ENCODE measurements around the gene MARK2. TPM values are rescaled to one million over a fixed set of nuclear protein-coding genes. Genes with fewer than 3 reads are reported as not detected.

MARK2 gene
- total and polyA plus RNA-seq, 2 donors, result 13.1 to 21.6 TPM

DNA sequence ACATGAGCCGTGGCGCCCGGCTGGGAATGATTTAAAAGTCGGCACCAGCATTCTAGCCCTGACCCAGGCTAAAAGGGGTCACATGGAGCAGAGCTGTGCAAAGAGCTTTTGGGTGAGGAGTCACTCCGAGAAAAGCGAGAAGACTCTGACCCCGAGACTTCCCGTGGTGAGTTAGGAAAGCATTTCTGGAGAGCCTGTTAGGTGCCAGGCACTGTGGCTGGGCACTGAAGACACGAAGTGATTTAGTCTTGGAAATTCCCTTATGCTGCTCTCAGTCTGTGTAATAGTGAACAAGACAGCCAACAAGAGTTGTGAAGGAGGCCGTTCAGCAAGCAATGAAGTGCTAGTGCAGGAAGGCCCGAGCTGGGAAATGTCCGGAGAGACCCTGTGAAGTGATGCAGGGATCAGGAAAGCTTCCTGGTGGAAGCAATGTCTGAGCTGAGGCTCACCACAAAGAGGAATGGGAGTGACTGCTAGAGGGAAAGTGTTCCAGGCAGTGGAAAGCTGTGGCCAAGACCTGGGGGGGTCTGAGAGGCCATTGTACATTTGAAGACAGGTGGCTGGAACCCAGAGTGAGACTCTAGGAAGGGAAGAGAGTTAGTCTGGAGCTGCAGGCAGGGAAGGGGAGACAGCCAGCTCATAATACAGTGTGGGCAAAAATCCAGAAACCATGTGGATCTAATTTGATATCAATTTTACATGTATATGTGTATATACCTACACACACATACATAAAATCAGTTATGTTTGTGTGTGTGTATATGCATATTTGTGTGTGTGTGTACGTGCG lies 31.6 kb downstream of the MARK2 start:
- WGBS, result 65% methylated on average over 14 of the region's 14 CpGs
- H3K36me3 ChIP-seq (ENCODE audit: insufficient read depth), result no peaks in the 10 kb centered on the region
- no peak overlapping the region for H3K4me3 ChIP-seq (ENCODE audit: low read depth, low read length)
- no peak for DNase-seq (ENCODE audit: extremely low spot score)
- H3K27ac ChIP-seq (ENCODE audit: low read depth), result no peak overlapping the region
- H3K4me1 ChIP-seq (ENCODE audit: insufficient read depth), result no peaks in the 10 kb centered on the region

DNA sequence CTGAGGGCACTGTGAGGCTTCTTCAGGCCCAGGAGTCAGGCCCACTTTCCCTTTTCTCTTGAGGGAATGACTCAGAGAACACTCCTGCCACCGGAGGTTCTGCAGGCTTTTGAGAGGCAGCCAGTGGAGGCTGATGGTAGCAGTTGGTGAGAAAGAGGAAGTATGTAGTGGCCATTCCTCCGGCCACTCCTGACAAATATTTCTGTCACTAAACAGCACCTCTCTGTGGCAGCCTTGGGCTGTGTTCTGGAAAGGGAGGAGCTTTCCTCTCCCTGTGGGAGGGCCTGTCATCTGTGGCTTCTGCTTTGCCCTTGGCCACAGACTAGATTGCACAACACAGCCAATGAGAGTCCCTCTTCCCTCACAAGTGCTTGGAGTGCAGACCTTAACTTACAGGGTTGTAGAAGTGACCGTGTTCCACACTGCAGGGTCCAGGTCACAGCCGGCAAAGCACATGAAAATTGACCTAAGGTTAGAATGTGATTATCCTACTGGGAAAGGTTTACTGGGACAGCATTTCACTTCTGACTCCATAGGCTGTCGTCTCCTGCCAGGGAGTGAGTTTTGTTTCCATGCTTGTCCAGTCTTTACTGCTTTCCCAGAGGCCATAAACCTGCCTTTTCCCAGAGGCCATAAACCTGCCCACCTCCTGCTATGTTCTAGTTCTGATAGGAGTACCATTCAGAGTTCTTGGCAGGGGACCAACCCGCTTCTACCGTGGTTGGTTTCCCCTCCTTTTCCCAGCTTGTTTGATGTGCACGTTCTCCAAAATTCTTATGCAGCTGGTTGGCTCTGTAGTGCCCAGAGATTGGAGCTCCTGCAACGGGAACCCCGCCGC lies 33.3 kb downstream of the MARK2 start:
- DNase-seq (ENCODE audit: extremely low spot score), result peak; percentile 57
- H3K4me3 ChIP-seq (ENCODE audit: low read depth, low read length), result no peak overlapping the region
- 9% methylated on average over 11 of the region's 11 CpGs for WGBS
- H3K36me3 ChIP-seq (ENCODE audit: insufficient read depth), result no peaks in the 10 kb centered on the region
- H3K4me1 ChIP-seq (ENCODE audit: insufficient read depth), result no peaks in the 10 kb centered on the region
- no peak overlapping the region for H3K27ac ChIP-seq (ENCODE audit: low read depth)

DNA sequence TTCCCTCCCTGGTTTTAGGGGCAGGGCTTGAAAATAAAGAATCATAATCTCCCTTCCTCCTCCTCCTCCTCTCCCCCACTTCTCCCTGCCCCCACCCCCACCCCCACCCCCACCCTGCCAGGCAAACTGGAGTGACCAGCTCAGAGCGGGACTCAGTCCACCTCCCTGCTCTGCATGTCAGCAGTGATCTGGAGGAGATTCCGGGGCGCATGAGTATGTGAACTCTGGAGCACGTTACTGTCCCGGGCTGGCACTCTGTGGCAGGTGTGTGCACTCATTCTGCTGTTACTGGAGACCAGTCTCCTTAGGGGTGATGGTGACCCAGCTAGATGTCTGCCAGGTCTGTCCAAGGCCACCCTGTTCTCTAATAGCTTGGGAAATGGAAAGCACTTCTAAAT lies 33.9 kb downstream of the MARK2 start:
- no peak overlapping the region for H3K27ac ChIP-seq (ENCODE audit: low read depth)
- DNase-seq (ENCODE audit: extremely low spot score), result no peak
- H3K4me1 ChIP-seq (ENCODE audit: insufficient read depth), result no peaks in the 10 kb centered on the region
- WGBS, result 41% methylated on average over 5 of the region's 5 CpGs
- no peaks in the 10 kb centered on the region for H3K36me3 ChIP-seq (ENCODE audit: insufficient read depth)
- no peak overlapping the region for H3K4me3 ChIP-seq (ENCODE audit: low read depth, low read length)

DNA sequence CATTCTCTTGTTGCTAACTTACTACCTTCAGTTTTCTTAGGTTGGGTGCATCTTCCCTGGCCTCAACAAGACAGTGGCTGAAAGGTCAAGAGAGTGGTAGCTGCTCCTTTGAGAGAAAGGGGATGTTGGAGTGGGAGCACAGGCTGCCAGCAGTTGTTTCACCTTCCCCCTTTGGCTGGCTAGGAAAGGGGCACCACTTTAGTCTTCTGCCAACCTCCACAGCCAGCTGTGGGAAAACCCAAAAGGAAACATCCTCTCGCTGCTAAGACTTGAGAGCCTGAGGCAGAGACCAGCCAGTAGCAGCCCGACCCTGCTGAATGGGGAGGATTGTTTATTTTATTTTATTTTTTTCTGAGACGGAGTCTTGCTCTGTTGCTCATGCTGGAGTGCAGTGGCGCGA lies 34.4 kb downstream of the MARK2 start:
- DNase-seq (ENCODE audit: extremely low spot score), result no peak
- 64% methylated on average over 5 of the region's 5 CpGs for WGBS
- no peaks in the 10 kb centered on the region for H3K36me3 ChIP-seq (ENCODE audit: insufficient read depth)
- H3K27ac ChIP-seq (ENCODE audit: low read depth), result no peak overlapping the region
- H3K4me3 ChIP-seq (ENCODE audit: low read depth, low read length), result no peak overlapping the region
- no peaks in the 10 kb centered on the region for H3K4me1 ChIP-seq (ENCODE audit: insufficient read depth)

DNA sequence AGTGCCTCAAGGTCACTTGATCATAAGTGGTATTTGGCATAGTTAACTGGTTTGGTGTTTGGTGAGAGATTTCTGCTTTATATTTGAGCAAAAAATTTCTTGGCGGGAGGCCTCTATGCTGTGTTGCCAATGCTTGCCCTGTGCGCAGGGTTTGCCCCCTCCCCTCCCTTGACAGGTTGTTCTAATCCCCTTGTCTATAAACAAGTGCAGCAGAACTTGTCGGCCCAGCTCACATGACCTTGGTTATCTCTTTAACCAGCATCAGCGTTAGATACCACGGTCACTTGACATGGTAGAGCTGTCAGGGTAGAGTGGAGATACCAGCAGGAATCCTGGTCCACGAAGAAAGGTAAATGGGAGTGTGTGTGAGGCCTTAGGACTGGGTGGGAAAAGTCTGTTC lies 35.6 kb downstream of the MARK2 start:
- 38% methylated on average over 6 of the region's 6 CpGs for WGBS
- no peak for DNase-seq (ENCODE audit: extremely low spot score)
- no peaks in the 10 kb centered on the region for H3K36me3 ChIP-seq (ENCODE audit: insufficient read depth)
- no peak overlapping the region for H3K27ac ChIP-seq (ENCODE audit: low read depth)
- H3K4me3 ChIP-seq (ENCODE audit: low read depth, low read length), result no peak overlapping the region
- no peaks in the 10 kb centered on the region for H3K4me1 ChIP-seq (ENCODE audit: insufficient read depth)

DNA sequence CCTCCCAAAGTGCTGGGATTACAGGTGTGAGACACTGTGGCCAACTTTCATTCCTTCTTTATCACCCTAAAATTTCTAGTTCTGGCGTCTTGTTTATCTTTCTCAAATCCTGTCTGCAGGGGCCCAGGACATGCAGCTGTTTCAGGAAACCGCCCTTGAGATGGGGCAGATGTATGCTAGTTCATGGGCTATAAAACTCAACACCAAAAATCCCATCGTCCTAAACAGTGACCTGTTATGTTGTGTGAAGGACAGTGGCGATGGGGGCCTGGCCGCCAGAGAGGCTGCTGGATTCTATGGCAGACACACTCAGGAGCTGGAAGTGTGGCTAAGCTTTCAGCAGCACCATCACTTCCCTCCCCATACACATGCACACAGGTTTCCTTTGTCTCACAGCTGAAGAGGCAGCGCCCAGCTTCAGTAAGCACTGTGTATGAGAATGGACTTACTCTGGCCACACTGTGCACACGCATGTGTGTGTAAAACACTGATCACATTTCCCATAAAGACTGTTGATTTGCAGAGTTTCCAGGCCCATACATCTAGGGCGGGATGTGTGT lies 36.7 kb downstream of the MARK2 start:
- Histone ChIP-seq H3K27ac (ENCODE audit: low read depth) (no peak overlapping the region), H3K4me1 (ENCODE audit: insufficient read depth) (no peaks in the 10 kb centered on the region), H3K36me3 (ENCODE audit: insufficient read depth) (no peaks in the 10 kb centered on the region), H3K4me3 (ENCODE audit: low read depth, low read length) (no peak overlapping the region)
- DNase-seq (ENCODE audit: extremely low spot score), result no peak
- 59% methylated on average over 8 of the region's 8 CpGs for WGBS

DNA sequence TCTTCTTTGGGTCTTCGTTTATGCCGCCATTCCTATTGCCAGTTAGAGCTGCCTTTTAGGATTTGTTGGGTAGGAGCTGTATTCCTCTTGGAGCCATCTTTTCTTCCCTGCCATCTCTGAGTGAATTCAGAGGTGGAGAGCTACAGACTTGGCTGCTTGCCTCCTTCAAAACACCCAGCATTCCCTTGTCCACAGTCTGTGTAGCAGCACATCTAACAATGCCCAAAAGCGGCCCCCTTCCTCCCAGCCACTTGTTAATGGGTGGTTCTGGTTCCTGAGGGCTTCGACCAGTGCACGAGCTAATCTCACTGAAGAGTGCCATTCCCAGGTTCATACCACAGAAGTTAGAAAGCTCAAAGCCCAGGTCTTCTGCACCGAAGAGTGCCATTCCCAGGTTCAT lies 37.7 kb downstream of the MARK2 start:
- Histone ChIP-seq H3K4me3 (ENCODE audit: low read depth, low read length) (no peak overlapping the region), H3K27ac (ENCODE audit: low read depth) (no peak overlapping the region), H3K36me3 (ENCODE audit: insufficient read depth) (no peaks in the 10 kb centered on the region), H3K4me1 (ENCODE audit: insufficient read depth) (no peaks in the 10 kb centered on the region)
- 80% methylated on average over 6 of the region's 6 CpGs for WGBS
- DNase-seq (ENCODE audit: extremely low spot score), result no peak

DNA sequence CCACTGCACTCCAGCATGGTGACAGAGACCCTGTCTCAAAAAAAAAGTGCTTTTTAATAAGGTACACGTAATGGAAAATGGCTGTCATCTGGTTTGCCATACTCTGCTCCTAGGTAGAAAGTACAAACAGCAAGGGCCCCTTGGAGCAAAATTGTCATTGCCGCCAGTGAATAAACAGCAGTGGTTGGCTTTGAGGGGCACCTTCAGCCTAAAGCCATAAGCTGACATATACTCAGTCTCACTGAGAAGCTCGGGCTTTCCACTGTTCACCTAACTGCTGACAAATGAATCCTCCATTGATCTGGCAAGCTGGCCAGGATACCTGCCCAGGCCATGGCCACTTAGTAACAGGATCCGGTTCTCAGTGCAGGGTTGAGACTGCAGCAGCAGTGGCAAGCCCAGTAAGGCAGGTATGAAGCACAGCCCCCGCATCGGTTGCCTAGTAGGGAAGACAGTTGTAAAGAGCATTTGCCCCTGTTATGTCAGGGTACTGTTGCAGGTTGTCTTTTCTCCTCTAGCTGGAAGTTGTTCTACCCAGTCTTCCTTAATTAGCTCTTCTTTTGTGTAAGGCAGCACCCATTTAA lies 38.8 kb downstream of the MARK2 start:
- H3K4me3 ChIP-seq (ENCODE audit: low read depth, low read length), result no peak overlapping the region
- no peak for DNase-seq (ENCODE audit: extremely low spot score)
- H3K27ac ChIP-seq (ENCODE audit: low read depth), result no peak overlapping the region
- no peaks in the 10 kb centered on the region for H3K4me1 ChIP-seq (ENCODE audit: insufficient read depth)
- H3K36me3 ChIP-seq (ENCODE audit: insufficient read depth), result no peaks in the 10 kb centered on the region
- 89% methylated on average over 6 of the region's 6 CpGs for WGBS

DNA sequence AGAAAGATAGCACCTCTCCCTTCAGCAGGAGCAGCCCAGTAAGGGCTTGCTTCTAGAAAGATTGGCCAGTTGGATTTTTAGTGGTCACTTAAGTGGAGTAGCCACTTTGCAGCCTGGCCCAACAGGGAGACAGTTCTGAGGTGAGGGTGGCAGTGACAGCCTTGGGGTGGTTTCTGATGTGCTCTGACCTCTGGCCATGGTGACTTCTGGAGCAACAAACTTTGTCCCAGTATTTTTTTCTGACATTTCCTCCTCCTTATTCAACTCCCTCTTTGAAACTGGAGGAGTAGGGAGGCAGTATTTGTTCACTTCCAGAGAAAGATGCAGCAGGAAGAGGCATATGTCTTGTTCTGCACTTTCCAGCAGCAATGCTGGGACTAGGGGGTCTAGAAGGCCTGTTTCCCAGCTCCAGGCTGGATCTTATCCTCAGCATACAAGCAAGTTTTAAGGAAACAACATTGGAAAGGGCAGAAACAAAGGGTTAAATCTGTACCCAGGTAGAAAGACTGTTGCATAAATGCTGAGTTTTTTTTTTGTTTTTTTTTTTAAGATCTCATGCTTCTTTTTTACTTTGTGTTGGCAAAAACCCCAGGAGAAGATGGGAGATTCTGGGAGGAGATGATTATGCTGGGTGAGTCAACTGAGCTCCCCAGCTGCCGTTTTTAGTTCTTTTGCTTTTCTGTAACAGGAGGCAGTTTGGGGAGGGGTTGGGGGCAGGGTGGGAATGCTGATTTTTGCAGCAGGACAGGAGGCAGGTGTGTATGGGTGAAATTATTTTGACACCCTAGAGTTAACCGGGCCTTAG lies 40.9 kb downstream of the MARK2 start:
- no peak overlapping the region for H3K27ac ChIP-seq (ENCODE audit: low read depth)
- H3K4me3 ChIP-seq (ENCODE audit: low read depth, low read length), result no peak overlapping the region
- 27% methylated on average over 2 of the region's 2 CpGs for WGBS
- no peaks in the 10 kb centered on the region for H3K36me3 ChIP-seq (ENCODE audit: insufficient read depth)
- no peaks in the 10 kb centered on the region for H3K4me1 ChIP-seq (ENCODE audit: insufficient read depth)
- DNase-seq (ENCODE audit: extremely low spot score), result no peak

DNA sequence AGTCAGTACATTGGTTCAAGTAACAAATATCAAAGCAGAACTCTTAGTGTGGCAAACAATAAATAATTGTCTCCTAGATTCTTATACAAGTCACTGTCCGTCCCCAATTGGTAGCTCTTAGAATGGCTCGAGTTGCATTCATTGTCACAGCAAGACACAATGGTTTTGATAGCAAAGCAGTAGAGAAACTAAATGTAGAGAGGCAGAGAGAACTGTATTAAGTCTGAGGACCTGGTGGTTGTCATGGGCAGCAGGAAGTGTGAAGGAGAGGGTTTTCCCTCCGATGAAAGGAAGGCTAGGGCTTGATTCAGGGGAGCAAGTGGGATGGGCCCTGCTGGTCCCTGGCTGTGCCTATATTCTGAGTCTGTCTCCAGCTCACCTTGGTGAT lies 41.5 kb downstream of the MARK2 start:
- 38% methylated on average over 3 of the region's 3 CpGs for WGBS
- H3K27ac ChIP-seq (ENCODE audit: low read depth), result no peak overlapping the region

DNA sequence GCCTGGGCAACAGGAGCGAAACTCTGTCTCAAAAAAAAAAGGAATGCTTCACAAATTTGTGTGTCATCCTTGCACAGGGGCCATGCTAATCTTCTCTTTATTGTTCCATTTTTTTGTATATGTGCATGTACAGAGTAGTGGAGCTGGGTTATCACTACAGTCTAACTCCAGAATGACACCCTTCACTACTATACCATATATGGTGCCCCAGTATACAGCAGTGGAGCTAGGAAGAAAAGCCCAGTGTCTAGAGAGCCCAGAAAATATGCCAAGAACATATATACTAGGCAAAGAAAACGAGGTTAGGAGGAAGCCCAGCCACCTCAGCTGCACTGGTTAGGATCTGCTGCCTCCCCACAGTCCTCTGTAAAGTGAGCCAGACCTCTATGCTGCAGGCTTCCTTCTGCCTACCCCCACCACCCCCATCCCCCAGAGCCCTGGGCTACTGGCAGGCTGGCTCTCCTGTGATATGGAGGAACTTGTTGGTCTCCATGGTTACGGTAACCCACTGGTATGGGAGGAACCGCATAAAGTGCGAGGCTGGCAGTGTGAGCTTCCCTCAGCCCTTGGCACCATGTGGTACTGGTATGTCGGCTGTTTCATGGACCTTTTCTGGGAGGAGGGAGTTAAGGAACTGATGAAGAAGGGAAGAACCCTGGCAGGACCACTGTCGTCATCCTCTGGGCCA lies 43.8 kb downstream of the MARK2 start:
- Histone ChIP-seq H3K27ac (ENCODE audit: low read depth) (no peak overlapping the region), H3K4me3 (ENCODE audit: low read depth, low read length) (no peak overlapping the region), H3K36me3 (ENCODE audit: insufficient read depth) (no peaks in the 10 kb centered on the region), H3K4me1 (ENCODE audit: insufficient read depth) (no peaks in the 10 kb centered on the region)
- no peak for DNase-seq (ENCODE audit: extremely low spot score)
- WGBS, result 82% methylated on average over 7 of the region's 7 CpGs

More for the DNA sequence above, 41.5 kb downstream of the MARK2 start:
- Histone ChIP-seq H3K4me3 (ENCODE audit: low read depth, low read length) (no peak overlapping the region), H3K36me3 (ENCODE audit: insufficient read depth) (no peaks in the 10 kb centered on the region), H3K4me1 (ENCODE audit: insufficient read depth) (no peaks in the 10 kb centered on the region)
- DNase-seq (ENCODE audit: extremely low spot score), result no peak

DNA sequence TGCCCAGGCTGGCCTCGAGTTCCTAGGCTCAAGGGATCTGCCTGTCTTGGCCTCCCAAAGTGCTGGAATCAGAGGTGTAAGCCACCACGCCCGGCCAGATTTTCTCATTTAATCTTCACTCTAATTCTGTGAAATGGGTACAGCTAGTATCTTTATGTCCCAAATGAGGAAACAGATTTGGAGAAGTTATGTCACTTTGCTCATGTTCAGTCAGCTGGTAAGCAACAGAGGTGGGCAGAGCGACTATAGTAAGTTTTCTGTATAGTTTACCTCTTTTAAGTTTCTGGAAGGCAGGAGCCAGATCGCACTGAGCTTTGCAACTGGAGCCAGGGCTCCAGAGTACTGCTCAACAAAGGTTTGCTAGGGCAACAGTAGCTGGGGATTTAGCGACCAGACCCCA lies 44.9 kb downstream of the MARK2 start:
- Histone ChIP-seq H3K4me3 (ENCODE audit: low read depth, low read length) (no peak overlapping the region), H3K4me1 (ENCODE audit: insufficient read depth) (no peaks in the 10 kb centered on the region), H3K27ac (ENCODE audit: low read depth) (no peak overlapping the region), H3K36me3 (ENCODE audit: insufficient read depth) (no peaks in the 10 kb centered on the region)
- 84% methylated on average over 6 of the region's 6 CpGs for whole genome bisulfite sequencing
- DNase-seq (ENCODE audit: extremely low spot score), result no peak

Data from urinary bladder (tissue), 4 donors.